Breast epithelium (tissue), 3 donors: ENCODE data around the gene FAM78B.

Experiments used
- CTCF ChIP-seq, 3 donors: fragments of 450-650 bp; IDR thresholded peaks; one replicate each; pipeline ENCODE4 v1.5.1; 2016 to 2017; ENCODE audit warnings: antibody characterized with exemption in 3 of 3, mild to moderate bottlenecking in 3 of 3, moderate library complexity in 3 of 3
- POLR2A ChIP-seq: fragments of 450-650 bp; IDR thresholded peaks from one replicate; pipeline ENCODE4 v1.6.1; 2016; ENCODE audit warnings: antibody characterized with exemption, mild to moderate bottlenecking, moderate library complexity

- TF ChIP-seq POLR2A (no peak), CTCF (IDR thresholded peaks at IDR 0.05) (no peak)
Measured at GRCh38 chr1:166114419-166114818, 52.4 kb downstream of the FAM78B start.
